ENCODE measurements around the gene PBX4. TPM values are rescaled to one million over a fixed set of nuclear protein-coding genes. Genes with fewer than 3 reads are reported as not detected.

Gene PBX4
- total and polyA plus RNA-seq, 2 experiments from 2014 or later, result 2.6 to 4.1 TPM

- H3K36me3 Mint-ChIP-seq (ENCODE audit: low read depth), result peaks cover 21% of the 10 kb centered on the region
- no peaks in the 10 kb centered on the region for H3K9me2 ChIP-seq (ENCODE audit: insufficient read depth)
- no peaks in the 10 kb centered on the region for H3K27me3 ChIP-seq (ENCODE audit: insufficient read depth)
- H3K4me2 ChIP-seq, result no peak overlapping the region
- ATAC-seq (no peak), DNase-seq (ENCODE audit: low spot score) (no peak)
- no peak overlapping the region for H3K27ac Mint-ChIP-seq
- no peak overlapping the region for H3K4me3 ChIP-seq
- no peaks in the 10 kb centered on the region for H3K4me1 ChIP-seq (ENCODE audit: insufficient read depth)
- H3K36me3 ChIP-seq (ENCODE audit: insufficient read depth), result no peaks in the 10 kb centered on the region; the same call in 1 of the 2 replicates
- H3K27me3 Mint-ChIP-seq (ENCODE audit: insufficient read depth, low read depth, poor library complexity), result peaks cover 9% of the 10 kb centered on the region
- H3K4me3 Mint-ChIP-seq, result no peak overlapping the region
- no peak for TF ChIP-seq JUNB (IDR thresholded peaks at IDR 0.05; ENCODE audit: unreplicated experiment)
- no peak for TF ChIP-seq EZH2 (IDR thresholded peaks at IDR 0.05; ENCODE audit: low read depth, unreplicated experiment)
- no peak for TF ChIP-seq CTCF (conservative IDR thresholded peaks at IDR 0.05; ENCODE audit: low read depth in 2 of 2)
- no peak for TF ChIP-seq REST (IDR thresholded peaks at IDR 0.05; ENCODE audit: unreplicated experiment)
- TF ChIP-seq EZH2phosphoT487 (IDR thresholded peaks at IDR 0.05; ENCODE audit: unreplicated experiment), result no peak
- TF ChIP-seq ETS1 (IDR thresholded peaks at IDR 0.05), result no peak
- no peak for TF ChIP-seq POLR2AphosphoS5 (IDR thresholded peaks at IDR 0.05; ENCODE audit: low read depth)
- TF ChIP-seq ZNF331 (CRISPR knock-in tag; IDR thresholded peaks at IDR 0.05; ENCODE audit: low read depth), result no peak
- no peak for TF ChIP-seq CREB1 (CRISPR knock-in tag; IDR thresholded peaks at IDR 0.05; ENCODE audit: low read depth)
- TF ChIP-seq ZNF462 (CRISPR knock-in tag; IDR thresholded peaks at IDR 0.05), result no peak
- TF ChIP-seq STAT1 (IDR thresholded peaks at IDR 0.05; ENCODE audit: unreplicated experiment), result no peak
- TF ChIP-seq ZNF114 (CRISPR knock-in tag; IDR thresholded peaks at IDR 0.05), result no peak
- no peak for TF ChIP-seq NANOG (IDR thresholded peaks at IDR 0.05; ENCODE audit: borderline replicate concordance)
- H3K79me2 ChIP-seq (replicated peaks; ENCODE audit: insufficient read depth), result no peaks in the 10 kb centered on the region
- H3K27ac ChIP-seq (ENCODE audit: low read depth), result no peak overlapping the region
- peaks cover 3% of the 10 kb centered on the region; the same call in 1 of the 3 replicates for H3K4me1 Mint-ChIP-seq
- no peak overlapping the region for H2AFZ ChIP-seq
- no peaks in the 10 kb centered on the region for H4K20me1 ChIP-seq (replicated peaks; ENCODE audit: insufficient read depth)
- H3K9me3 Mint-ChIP-seq, result no peaks in the 10 kb centered on the region
- no peaks in the 10 kb centered on the region for H3F3A ChIP-seq (replicated peaks; ENCODE audit: low read depth)
Observed at GRCh38 chr19:19634516-19635312, 16.2 kb upstream of the PBX4 start.

Measured in GM23338 (cell line).